Inflammatory macrophage (primary cell): ENCODE data around the gene ZNF516.

Experiments
- DNase-seq, 2 donors: peaks; one replicate each; pipeline ENCODE4 v3.0.0-alpha.2; 2020 to 2022

Gene ZNF516

DNA sequence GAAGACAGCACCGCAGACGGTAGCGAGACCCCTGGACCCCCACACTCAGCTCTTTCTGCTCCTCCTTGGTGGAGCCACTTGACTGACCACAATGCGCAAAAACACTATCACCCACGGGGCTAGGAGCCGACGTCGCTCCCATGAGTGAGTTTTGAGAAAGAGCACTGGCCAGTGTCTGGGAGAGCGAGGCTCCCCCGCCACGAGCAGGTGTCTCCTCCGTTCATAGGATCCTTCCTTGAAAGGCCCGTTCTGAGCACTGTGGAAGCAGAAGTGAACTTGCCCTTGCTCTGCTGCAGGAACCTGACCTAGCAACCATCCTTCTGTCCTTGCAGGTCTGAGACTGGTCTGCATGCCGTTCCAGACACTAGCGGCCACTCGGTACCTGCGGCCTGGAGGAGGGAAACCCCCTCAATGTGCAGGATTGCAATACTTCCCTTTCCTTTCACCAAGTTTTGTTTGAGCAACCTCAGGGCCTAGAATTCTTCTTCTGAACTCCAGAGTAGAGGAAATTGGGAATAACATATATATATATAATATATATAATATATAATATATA is 12.9 kb upstream of the ZNF516 start:
- DNase-seq: peak in 1 of 2 donors; percentile 44

DNA sequence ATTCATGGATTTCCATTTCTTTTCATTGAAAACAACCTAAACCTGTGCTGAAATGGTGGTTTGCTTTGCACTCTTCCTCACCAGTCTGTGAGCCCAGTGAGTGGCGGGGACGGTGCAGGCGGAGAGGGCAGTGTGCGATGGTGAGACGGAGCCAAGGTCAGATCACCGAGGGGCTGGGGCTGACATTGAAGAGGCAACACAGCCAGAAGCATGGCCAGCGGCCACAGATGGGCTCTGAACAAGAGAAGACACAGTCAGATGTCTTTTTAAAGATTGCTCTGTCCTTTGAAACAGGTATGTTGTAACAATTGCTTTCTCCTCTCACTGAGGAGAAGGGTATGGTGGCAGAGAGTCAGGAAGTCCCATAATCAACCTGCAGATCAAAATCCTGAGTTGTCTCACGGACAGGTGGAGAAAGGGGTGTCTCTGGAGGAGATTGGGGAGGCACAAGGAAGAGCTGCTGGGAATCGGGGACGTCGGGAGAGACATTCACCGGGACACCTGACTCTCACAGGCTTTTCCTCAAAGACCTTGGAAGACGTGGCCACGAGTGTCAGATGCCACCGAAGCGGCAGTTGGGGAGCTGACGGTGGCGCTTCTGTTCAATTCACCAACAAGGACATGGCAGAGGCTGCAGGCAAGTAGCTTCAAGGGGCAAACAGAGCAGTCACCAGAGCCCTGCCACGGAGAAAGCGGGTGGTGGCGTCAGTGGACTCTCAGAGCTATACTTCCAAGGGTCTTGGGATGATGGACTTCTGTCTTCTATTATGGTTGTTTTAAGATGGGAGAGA is 12.1 kb upstream of the ZNF516 start:
- no peak for DNase-seq

- no peak for DNase-seq
Observed at GRCh38 chr18:76506395-76506794, 11.4 kb upstream of the ZNF516 start.

GRCh38 chr18:76505614-76506013 is 10.6 kb upstream of the ZNF516 start:
- DNase-seq: peak; percentile 38 to 80

GRCh38 chr18:76504749-76505148 is 9.7 kb upstream of the ZNF516 start:
- DNase-seq: peak; percentile 44 to 62

DNA sequence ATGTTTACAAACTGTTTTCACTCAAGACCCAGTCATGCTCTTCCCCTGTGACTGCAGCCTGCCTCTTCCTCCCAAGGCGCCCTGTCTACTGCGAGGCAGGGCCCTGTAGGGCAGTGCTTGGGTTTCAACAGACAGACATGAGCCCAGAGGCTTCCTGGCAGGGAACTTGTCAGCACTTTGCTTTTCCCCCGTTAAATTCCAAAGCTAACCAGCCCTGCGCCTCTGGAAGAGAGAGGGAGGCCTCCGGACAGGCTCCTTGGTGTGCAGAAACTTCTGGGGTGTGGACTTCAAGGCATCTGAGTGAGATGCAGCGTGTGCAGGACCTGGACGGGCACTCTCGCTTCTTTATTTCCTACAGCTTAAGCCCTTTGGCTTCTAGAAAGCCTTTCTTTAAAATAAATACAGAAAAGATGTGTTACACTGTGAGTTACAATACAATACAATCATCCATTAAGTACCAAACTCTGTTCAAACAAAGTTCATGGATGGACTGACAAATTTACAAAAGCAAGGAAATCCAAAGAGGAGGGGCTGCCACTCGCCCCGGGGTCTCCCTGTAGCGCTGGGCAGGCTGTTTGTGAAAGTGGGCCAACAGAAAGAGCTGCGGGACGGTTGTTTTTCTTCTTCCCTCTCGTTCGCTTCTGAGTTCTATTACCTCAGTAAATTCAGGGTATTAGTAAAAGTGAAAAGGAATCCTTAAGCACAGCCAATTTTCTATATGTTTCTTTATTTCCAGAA is 8.8 kb upstream of the ZNF516 start:
- peak; percentile 63 to 78 for DNase-seq

DNA sequence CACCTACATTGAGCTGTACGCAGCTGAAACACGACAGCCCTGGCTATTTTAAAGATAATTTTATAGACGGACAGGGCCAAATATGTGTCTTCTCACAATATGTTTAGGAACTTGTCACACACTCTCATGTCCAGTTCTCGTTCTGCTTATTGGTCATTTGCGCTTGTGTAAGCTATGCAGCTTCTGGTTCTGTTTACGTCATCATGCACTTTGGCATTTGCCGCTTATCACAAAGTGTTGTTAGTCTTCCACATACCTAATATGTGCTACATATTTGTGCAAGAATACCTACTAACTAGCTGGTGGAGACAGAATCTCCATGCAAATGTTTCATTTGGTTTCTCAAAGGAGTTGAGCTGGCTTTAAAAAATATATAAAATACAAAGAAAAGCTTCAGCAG is 7.5 kb upstream of the ZNF516 start:
- DNase-seq: peak; percentile 78 to 82

GRCh38 chr18:76499637-76500340 is 4.7 kb upstream of the ZNF516 start:
- DNase-seq: peak; percentile 78 to 84

GRCh38 chr18:76499021-76499420 is 4.0 kb upstream of the ZNF516 start:
- DNase-seq: no peak

GRCh38 chr18:76498064-76498463 is 3.0 kb upstream of the ZNF516 start:
- DNase-seq: no peak

DNA sequence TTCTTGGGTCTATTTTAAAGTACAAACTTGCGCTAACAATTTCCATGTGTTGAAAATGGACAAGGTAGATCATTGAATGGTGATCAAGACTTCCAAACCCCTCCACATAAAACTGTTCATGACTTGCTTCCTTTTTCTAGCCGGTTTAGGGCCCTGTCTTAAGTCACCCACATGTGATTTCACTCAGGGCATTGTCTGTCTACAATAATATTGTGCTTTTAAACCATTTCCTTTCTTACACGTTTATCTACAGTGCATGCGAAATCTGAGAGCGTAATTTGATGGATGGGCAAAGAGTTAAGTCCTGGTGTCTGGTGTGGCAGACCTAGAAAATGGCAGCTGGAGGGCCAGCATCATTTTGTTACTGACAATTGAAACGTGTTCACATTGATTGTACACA is 2.0 kb upstream of the ZNF516 start:
- peak; percentile 35 to 58 for DNase-seq

- DNase-seq: peak; percentile 81 to 90
Observed at GRCh38 chr18:76496194-76496890, 1.3 kb upstream of the ZNF516 start.

GRCh38 chr18:76495435-76496193 is 572 bp upstream of the ZNF516 start:
- peak; percentile 67 to 78 for DNase-seq

GRCh38 chr18:76494231-76495005 is 624 bp downstream of the ZNF516 start:
- peak; percentile 31 to 48 for DNase-seq

GRCh38 chr18:76493213-76494161 is 1.6 kb downstream of the ZNF516 start:
- DNase-seq: peak; percentile 32 to 66

- peak; percentile 100 for DNase-seq
Observed at GRCh38 chr18:76492669-76493212, 2.3 kb downstream of the ZNF516 start.

DNA sequence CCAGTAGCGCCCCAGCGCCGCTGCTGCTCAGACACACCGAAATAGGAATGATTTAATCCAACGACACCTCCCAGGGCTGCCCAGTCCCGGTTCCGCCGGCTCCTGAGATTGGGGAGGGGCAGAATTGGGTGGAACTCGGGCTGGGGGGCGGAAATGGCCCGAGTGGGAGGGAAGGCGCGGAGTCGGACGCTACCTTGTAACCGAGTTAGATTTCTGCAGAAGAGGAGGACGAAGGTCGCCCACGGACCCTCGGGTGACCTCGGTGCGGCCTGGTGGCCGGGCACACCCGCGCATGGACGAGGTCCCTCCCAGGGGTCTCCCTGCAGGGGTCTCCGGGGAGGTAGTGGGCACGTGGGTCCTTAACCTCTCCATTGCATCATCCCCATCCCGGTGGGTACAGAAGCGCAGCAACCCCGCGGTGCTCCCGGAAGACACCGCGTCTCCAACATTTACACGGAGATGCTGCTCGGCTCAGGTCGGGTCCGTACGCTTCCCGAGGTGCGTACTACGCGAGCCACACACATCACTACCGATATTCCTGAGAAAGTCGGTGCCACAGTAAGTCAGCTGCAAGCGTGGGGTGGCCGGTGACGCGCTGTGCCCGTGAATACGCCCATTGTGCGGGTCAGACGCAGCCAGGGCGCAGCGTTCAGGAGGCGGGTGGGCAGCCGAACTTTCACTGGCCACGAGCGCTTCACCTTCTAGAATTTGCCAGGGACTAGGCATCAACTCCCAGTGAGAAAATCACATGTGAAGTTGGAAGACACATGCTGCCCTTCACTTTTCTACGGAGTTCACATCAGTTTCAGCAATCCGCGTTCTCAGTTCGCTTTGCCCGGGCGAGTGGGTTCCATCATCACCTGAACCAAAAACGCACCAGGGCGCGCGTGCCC is 3.0 kb downstream of the ZNF516 start:
- DNase-seq: peak; percentile 50 to 71

DNA sequence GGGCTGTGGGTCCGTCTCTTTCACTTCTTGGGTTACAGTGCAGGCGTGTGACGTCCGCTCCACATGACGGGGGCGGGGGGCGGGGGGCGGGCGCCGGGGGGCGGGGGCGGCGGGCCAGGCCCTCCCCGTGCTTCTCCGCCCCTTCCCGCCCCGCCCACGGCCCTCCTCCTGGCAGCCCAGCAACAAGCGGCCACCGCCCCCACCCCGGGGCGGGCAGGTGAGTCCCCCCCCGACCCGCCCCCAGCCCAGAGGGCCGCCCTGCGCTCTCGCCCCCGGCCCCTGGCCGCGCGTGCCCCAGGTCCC is 3.6 kb downstream of the ZNF516 start:
- DNase-seq: peak in 1 of 2 donors; percentile 50
